Peyer's patch (tissue), 4 donors: ENCODE results near the gene STH.

Experiments used
- CTCF ChIP-seq, 6 experiments: fragments of 450-650 bp in 4 of 6; fragments of 200-600 bp in 2 of 6; sonication (generic) in 1 of 6; IDR thresholded peaks; one replicate each; pipeline ENCODE4 v1.5.1; 2017 to 2019; ENCODE audit warnings: antibody characterized with exemption in 6 of 6, mild to moderate bottlenecking in 3 of 6, moderate library complexity in 1 of 6
- POLR2A ChIP-seq, 2 donors: fragments of 450-650 bp; IDR thresholded peaks; one replicate each; pipeline ENCODE4 v1.5.1; 2017; ENCODE audit warnings: antibody characterized with exemption in 2 of 2, mild to moderate bottlenecking in 2 of 2, moderate library complexity in 2 of 2

- TF ChIP-seq POLR2A (IDR thresholded peaks at IDR 0.05) (no peak), CTCF (IDR thresholded peaks at IDR 0.05) (no peak)
Measured at GRCh38 chr17:45993962-45994627, 5.0 kb upstream of the STH start.
